CD4-positive, alpha-beta T cell treated with Interleukin-10 for 1 hour (primary cell): ENCODE data around the gene MAN2B2.
A peak's percentile ranks its signal among the peaks of the same experiment; 100 is the strongest.

Experiments
- DNase-seq: peaks from one replicate; pipeline ENCODE4 v3.0.0-alpha.2; 2020

Gene MAN2B2

GRCh38 chr4:6546681-6547447 is 28.1 kb upstream of the MAN2B2 start:
- DNase-seq, result peak; percentile 55

DNA sequence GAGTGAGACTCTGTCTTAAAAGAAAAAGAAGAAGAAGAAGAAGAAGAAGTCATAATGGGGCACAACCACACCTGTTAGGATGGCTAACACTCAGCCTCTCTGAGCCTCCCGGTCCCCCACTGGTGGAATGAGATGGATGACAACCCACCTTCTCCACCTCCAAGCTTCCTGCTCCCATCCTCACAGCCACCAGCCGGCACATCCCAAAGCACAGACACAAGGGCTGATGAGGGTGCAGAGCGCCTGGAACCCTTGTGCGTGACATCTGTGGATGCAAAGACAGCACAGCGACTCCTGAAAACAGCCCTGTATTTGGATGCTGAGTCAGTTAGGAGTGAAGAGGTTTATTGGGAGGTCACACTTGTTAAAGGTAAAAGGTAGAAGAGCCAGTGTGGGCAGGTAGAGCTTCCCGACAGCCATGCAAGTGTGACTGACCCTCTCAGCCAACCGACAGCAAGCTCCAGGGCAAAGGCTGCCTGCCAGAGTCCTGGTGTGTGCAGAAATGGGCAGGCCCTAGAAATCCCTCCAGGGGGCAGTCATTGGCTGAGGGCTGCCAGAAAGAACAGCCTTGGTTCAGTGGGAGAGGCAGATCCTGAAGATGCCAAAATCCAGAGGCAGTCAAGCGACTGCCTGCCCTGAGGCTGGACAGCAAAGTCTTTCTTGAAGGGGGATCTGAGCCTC is 26.6 kb upstream of the MAN2B2 start:
- no peak for DNase-seq

GRCh38 chr4:6548882-6549230 is 26.1 kb upstream of the MAN2B2 start:
- no peak for DNase-seq

- no peak for DNase-seq
These were observed 25.5 kb upstream of the MAN2B2 start for GRCh38 chr4:6549445-6549844.

- no peak for DNase-seq
These were observed 24.9 kb upstream of the MAN2B2 start for GRCh38 chr4:6549890-6550620.

DNA sequence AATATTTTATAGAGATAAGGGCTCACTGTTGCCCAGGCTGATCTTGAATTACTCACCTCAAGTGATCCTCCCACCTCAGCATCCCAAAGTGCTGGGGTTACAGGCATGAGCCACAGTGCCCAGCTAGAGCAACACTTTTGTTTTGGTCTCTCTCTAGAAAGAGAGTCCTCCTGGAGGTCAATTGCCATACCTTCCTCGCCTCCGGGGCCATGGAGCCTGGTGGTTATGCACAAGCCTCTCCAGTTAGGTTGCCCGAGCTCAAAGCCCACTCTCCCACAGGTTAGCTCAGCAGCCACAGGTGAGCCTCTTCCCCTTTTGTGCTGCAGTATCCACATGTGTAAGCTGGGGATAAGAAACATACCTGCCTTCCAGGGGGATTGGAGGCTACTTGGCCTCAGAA is 24.2 kb upstream of the MAN2B2 start:
- no peak for DNase-seq

DNA sequence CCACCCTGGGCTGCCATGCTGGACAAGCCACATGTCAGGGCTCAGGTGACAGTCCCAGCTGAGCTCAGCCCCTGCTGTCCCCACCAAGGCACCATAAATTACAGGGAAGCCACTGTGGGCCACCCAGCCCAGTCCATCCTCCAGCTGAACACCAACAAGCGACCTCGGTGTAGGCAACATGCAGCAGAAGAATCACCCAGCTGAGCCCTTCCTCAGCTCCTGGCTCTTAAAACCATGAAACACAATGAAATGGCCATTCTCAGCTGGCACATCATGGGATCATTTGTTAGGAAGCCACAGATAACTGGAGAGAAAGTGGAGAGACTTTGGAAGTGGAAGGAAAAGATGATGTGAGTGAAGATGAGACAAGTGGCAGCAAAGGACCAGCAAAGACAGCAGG is 23.3 kb upstream of the MAN2B2 start:
- no peak for DNase-seq

GRCh38 chr4:6555519-6555918 is 19.5 kb upstream of the MAN2B2 start:
- DNase-seq, result no peak

DNA sequence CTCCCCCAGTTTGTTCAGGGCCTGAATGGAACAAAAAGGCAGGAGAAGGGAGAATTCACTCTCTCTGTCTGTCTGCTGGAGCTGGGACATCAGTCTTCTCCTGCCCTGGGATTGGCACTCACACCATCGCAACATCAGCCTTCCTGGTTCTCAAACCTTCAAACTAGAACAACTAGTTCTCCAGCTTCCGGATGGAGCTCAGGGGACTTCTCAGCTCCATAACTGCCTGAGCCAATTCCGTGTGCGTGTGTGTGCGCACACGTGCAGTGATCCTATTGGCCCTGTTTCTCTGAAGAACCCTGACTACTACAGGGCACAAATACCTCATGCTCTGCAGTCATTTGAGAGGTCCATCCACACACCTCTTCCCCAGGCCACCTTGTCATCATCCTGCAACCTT is 18.7 kb upstream of the MAN2B2 start:
- DNase-seq, result no peak

- DNase-seq, result no peak
These were observed 17.8 kb upstream of the MAN2B2 start for GRCh38 chr4:6557185-6557584.

GRCh38 chr4:6557856-6558255 is 17.1 kb upstream of the MAN2B2 start:
- DNase-seq, result no peak

DNA sequence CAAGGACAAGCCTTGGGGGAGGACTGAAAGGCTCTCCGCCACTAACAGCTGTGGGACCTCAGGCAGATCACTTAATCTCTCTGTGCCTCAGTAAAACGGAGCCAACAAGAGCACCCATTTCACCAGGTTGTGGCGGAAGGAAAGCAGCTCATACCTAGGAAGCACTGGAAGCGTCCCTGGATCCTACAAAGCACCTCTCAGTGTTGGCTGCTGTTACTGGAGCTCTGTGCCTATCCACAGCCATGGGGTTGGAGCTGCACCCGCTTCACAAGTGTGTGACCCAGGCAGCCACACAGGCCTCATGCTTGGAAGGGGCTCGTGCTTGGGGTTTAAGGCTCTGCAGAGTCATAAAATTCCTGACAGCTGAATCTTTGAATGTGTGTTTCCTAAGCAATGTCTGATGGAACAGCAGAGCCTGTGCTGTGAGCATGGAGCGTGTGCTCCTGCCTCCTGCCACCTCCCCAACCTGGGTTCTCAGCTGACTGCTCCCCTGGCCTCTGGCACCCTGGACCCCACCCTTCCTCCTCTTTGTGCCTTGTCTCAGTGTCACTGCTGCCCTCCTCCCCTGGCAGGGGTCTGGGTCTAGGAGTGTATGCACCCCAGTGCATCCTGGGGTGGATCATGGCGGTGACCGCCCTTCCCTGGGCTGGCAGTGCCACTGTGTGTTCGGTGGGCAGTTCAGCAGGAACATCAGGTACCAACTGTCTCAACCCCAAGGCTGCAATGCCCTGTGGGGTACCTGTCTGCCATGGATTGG is 14.4 kb upstream of the MAN2B2 start:
- DNase-seq, result no peak

DNA sequence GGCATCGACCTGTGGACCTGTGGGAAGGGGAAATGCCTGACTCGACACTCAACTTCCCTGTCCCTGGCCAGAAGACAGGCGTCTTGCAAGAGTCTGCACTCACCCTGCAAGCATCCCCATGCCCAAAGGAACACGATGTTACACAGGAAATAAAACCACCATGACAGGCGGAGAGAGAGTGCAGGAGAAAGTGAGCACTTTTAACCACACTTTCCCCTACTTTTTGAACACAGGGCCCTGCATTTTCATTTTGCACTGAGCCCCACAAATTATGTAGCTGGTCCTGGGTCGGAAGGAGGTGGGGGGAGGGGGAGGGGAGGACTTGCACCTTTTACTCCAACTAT is 13.8 kb upstream of the MAN2B2 start:
- DNase-seq, result no peak

DNA sequence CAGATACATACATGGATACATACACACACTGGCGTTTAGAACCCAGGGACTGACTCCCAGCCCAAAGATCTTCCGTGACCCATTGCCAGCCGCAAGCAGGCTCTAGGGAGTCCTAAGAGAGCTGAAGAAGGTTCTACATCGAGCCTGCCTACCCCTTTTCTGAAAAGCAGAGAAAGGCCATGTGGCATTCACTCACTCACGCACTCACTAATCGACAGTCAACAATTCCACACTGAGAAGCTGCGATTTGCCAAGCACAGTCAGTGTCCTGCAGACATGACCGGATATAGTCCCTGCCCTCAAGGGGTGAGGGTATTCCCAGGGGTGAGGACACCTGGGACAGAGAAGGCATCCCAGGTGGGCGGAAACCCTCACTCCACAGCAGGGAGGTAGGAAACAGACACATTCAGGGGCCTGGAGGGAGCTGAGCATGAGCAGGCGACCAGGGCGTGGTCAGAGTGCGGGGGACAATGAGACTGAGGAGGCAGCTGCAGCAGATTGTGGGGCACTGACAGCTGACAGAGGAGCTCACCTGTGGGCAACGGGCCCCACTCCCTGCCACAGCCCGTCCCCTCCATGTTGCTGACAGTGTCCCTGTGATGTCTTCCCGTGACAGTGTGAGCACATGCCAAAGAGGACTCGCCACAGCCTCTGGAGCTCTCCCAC is 13.2 kb upstream of the MAN2B2 start:
- no peak for DNase-seq

GRCh38 chr4:6562931-6563901 is 11.8 kb upstream of the MAN2B2 start:
- no peak for DNase-seq

- DNase-seq, result no peak
These were observed 10.9 kb upstream of the MAN2B2 start for GRCh38 chr4:6563935-6564645.

DNA sequence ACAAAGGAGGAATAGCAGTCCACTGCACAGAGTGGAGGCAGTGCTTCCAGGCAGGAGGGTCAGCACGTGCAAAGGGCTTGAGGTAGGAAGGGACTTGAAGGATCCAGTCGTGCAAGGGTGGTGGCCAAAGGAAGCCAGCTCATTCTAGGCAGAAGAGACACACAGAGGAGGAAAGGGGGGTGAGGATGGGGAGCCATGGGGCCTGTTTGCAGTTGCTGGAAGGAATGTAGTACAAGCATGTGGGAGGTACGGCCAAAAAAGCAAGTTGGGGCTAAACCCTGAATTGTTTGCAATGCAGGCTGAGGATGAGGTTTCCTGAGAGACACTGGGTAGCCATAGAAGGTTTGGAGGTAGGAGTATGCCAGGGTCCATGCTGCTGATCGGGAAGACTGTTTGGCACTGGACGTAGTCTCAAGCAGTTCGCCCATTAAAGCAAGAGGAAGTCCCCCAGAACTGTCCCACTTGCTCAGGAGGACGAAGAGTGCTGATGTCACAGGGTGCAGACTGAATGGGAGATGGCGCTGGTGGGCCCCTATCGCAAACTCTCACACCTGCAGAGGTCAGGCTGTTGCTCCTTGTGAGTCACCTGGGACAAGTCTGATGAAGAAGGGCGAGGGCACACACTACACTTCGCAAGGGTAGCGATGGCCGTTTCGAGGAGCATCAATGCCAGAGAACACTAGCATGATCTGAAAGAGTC is 9.1 kb upstream of the MAN2B2 start:
- DNase-seq, result no peak

GRCh38 chr4:6566391-6567190 is 8.4 kb upstream of the MAN2B2 start:
- no peak for DNase-seq

DNA sequence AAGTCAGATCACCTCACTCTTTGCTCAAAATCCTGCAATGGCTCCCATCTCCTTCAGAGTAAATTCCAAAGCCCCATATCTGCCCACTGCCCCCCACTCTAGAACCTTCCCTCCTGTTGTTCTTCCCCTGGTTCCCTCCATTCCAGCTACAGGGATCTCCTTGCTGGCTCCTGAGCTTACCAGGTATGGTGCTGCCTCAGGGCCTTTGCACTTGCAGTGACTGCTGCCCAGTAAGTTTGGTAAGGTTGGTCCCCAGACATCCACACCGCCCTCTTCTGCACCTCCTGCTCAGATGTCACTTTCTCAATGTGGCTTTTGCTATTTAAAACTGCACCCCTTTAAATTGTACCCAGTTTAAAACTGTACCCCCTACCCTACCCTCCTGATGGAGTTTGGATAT is 7.8 kb upstream of the MAN2B2 start:
- no peak for DNase-seq
